ENCODE data around the gene RNF187. TPM values are rescaled to one million over a fixed set of nuclear protein-coding genes. Genes with fewer than 3 reads are reported as not detected.

The RNF187 gene
- total and polyA plus RNA-seq, 4 donors = 58.9 to 242 (median 153) TPM

- H3K27ac ChIP-seq (ENCODE audit: low read depth, low read length) = no peak overlapping the region
- no peak overlapping the region for H3K4me3 ChIP-seq (ENCODE audit: low read depth, low read length)
- H3K36me3 ChIP-seq (ENCODE audit: control insufficient read depth, insufficient read depth, low read length) = no peaks in the 10 kb centered on the region
- no peak for DNase-seq (ENCODE audit: low read depth in 4 of 6, low spot score in 6 of 6)
- no peaks in the 10 kb centered on the region for H3K4me1 ChIP-seq (ENCODE audit: control insufficient read depth, insufficient read depth, low read length)
- no peaks in the 10 kb centered on the region for H3K9me3 ChIP-seq (ENCODE audit: control insufficient read depth, insufficient read depth, low read length)
- 19% methylated on average over 2 of the region's 4 CpGs for WGBS (ENCODE audit: insufficient coverage)
- H3K27me3 ChIP-seq (ENCODE audit: control insufficient read depth, insufficient read depth, low read length) = peaks cover 2% of the 10 kb centered on the region
Observed at GRCh38 chr1:228478326-228478725, 8.9 kb upstream of the RNF187 start.

DNA sequence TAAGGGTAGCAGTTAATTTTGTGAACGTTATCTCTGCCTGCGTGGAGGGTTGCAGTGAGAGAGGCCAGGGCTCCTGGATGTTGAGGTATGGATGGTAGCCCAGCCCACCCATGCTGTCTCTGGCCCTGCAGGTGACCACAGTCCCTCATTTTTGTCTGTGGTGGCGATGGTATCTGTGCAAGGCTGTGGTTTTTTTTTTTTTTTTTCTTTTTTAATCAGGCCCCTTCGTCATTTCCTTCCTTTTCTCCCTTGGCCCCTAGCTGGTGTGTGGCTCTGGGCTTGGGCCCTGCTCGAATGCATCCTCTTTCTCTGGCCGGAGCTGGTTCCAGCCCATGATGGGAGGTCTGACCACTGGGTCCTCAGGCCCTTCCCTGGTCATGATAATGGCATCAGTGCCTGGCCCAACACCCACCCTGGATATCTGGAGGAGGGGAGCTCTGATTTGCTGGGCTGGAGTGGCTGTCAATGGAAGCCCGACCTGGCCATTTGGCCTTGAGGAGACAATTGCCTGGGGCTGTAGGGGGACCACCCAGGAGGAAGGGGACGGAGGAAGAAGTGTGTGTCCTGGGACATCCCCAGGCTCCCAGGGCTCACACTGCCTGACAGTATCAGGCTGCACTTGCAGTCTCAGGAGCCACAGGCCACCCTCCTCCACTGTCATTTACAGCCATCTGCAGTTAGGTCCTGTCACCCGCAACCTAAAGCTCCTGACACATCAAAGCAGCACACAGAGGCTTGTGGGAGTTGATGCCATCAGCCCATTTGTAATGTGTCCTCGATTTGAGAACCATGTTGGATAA lies 8.1 kb upstream of the RNF187 start:
- Histone ChIP-seq H3K4me1 (ENCODE audit: control insufficient read depth, insufficient read depth, low read length) (no peaks in the 10 kb centered on the region), H3K27ac (ENCODE audit: low read depth, low read length) (no peak overlapping the region), H3K27me3 (ENCODE audit: control insufficient read depth, insufficient read depth, low read length) (peaks cover 2% of the 10 kb centered on the region), H3K36me3 (ENCODE audit: control insufficient read depth, insufficient read depth, low read length) (no peaks in the 10 kb centered on the region), H3K9me3 (ENCODE audit: control insufficient read depth, insufficient read depth, low read length) (no peaks in the 10 kb centered on the region), H3K4me3 (ENCODE audit: low read depth, low read length) (no peak overlapping the region)
- no peak for DNase-seq (ENCODE audit: low read depth in 4 of 6, low spot score in 6 of 6)
- WGBS (ENCODE audit: insufficient coverage) = 56% methylated on average over 6 of the region's 10 CpGs

- H3K4me3 ChIP-seq (ENCODE audit: low read depth, low read length) = no peak overlapping the region
- no peak overlapping the region for H3K27ac ChIP-seq (ENCODE audit: low read depth, low read length)
- H3K9me3 ChIP-seq (ENCODE audit: control insufficient read depth, insufficient read depth, low read length) = no peaks in the 10 kb centered on the region
- peaks cover 2% of the 10 kb centered on the region for H3K27me3 ChIP-seq (ENCODE audit: control insufficient read depth, insufficient read depth, low read length)
- H3K36me3 ChIP-seq (ENCODE audit: control insufficient read depth, insufficient read depth, low read length) = peaks cover under 1% of the 10 kb centered on the region
- no CpG with 5 or more reads among the region's 1 CpG for WGBS (ENCODE audit: insufficient coverage)
- no peak for DNase-seq (ENCODE audit: low read depth in 4 of 6, low spot score in 6 of 6)
- peaks cover 24% of the 10 kb centered on the region for H3K4me1 ChIP-seq (ENCODE audit: control insufficient read depth, insufficient read depth, low read length)
Observed at GRCh38 chr1:228483789-228484188, 3.4 kb upstream of the RNF187 start.

DNA sequence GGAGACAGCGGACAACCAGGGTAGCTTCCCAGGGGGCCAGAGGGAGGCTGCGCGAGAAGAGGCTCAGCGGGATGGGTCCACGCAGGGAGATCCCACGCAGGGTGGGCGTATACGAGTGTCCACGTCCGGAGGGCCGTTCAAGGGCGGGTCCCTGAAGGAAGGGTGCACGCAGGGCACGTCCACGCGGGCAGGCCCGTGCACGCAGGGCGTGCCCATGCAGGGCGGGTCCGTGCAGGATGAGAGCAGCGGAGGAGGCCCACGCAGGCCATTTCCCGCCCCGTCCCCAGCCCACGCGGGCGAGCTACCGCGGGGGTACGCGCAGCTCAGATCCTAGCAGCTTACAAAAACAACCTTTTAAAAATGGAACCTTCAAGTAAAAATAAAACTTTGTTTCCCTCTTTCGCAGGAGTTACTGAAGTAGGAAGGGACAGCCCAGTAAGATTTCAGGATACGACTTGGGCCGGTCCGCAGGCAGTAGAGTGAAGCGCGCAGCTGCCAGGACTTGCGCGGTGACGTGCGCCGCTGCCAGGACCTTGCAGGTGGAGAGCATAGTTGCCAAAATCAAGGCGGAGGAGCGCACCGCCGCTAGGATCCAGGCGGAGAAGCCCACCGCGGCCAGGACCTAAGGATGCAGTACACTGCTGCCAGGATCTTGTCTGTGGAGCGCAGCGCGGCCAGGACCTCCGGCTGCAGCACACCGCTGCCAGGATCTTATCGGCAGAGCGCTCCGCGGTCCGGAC lies 416 bp upstream of the RNF187 start:
- Histone ChIP-seq H3K27me3 (ENCODE audit: control insufficient read depth, insufficient read depth, low read length) (no peaks in the 10 kb centered on the region), H3K4me3 (ENCODE audit: low read depth, low read length) (peak overlapping the region; percentile 77), H3K36me3 (ENCODE audit: control insufficient read depth, insufficient read depth, low read length) (peaks cover 28% of the 10 kb centered on the region), H3K9me3 (ENCODE audit: control insufficient read depth, insufficient read depth, low read length) (no peaks in the 10 kb centered on the region), H3K27ac (ENCODE audit: low read depth, low read length) (peak overlapping the region; percentile 99), H3K4me1 (ENCODE audit: control insufficient read depth, insufficient read depth, low read length) (peaks cover 35% of the 10 kb centered on the region)
- DNase-seq (ENCODE audit: low read depth in 4 of 6, low spot score in 6 of 6) = peak; percentile 72 to 96 (median 88)
- under 1% methylated on average over 56 of the region's 60 CpGs for WGBS (ENCODE audit: insufficient coverage)

GRCh38 chr1:228488125-228488817 lies 1.1 kb downstream of the RNF187 start:
- peaks cover 35% of the 10 kb centered on the region for H3K4me1 ChIP-seq (ENCODE audit: control insufficient read depth, insufficient read depth, low read length)
- DNase-seq (ENCODE audit: low read depth in 4 of 6, low spot score in 6 of 6) = peak in 1 of 6 donors; percentile 17
- H3K27me3 ChIP-seq (ENCODE audit: control insufficient read depth, insufficient read depth, low read length) = no peaks in the 10 kb centered on the region
- no peak overlapping the region for H3K27ac ChIP-seq (ENCODE audit: low read depth, low read length)
- WGBS (ENCODE audit: insufficient coverage) = 33% methylated on average over 17 of the region's 18 CpGs
- H3K9me3 ChIP-seq (ENCODE audit: control insufficient read depth, insufficient read depth, low read length) = no peaks in the 10 kb centered on the region
- H3K36me3 ChIP-seq (ENCODE audit: control insufficient read depth, insufficient read depth, low read length) = peaks cover 41% of the 10 kb centered on the region
- H3K4me3 ChIP-seq (ENCODE audit: low read depth, low read length) = peak overlapping the region; percentile 34

DNA sequence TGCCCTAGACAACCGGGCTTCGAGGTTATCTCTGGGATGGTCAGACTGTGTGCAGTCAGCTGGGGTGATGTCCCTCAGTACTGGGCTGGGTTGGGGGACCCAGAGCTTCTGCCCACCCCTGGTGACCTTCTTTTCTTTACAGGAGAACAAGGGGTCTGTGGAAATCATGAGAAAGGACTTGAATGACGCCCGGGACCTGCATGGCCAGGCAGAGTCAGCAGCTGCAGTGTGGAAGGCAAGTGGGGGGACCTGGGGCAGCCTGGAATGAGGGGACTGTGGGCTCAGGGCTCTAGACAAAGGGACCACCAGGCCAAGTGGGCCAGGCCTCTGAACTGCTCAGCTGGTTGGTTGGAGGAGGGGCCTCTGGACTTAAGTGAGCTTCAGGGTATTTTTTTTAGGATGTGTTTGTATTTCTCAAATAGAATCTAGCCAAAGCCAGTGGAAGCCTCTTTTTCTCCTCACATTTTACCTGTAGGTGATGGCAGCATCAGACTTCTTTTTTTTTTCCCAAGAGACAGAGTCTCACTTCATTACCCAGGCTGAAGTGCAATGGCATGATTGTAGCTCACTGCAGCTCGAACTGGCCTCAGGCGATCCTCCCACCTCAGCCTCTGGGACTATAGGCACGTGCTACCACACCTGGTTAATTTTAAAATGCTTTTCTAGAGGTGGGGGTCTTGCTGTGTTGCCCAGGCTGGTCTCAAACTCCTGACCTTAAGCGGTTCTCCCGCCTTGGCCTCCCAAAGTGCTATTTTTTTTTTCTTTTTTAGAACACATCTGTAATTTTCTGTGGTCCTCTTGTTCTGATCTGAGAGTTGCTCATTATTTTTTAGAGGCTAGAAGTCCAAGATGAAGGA lies 1.9 kb downstream of the RNF187 start:
- Histone ChIP-seq H3K9me3 (ENCODE audit: control insufficient read depth, insufficient read depth, low read length) (no peaks in the 10 kb centered on the region), H3K36me3 (ENCODE audit: control insufficient read depth, insufficient read depth, low read length) (peaks cover 48% of the 10 kb centered on the region), H3K4me3 (ENCODE audit: low read depth, low read length) (peak overlapping the region; percentile 34), H3K4me1 (ENCODE audit: control insufficient read depth, insufficient read depth, low read length) (peaks cover 35% of the 10 kb centered on the region), H3K27ac (ENCODE audit: low read depth, low read length) (no peak overlapping the region), H3K27me3 (ENCODE audit: control insufficient read depth, insufficient read depth, low read length) (no peaks in the 10 kb centered on the region)
- WGBS (ENCODE audit: insufficient coverage) = 85% methylated on average over 4 of the region's 9 CpGs
- no peak for DNase-seq (ENCODE audit: low read depth in 4 of 6, low spot score in 6 of 6)

GRCh38 chr1:228490120-228491078 lies 3.2 kb downstream of the RNF187 start:
- no peak overlapping the region for H3K4me3 ChIP-seq (ENCODE audit: low read depth, low read length)
- peaks cover 35% of the 10 kb centered on the region for H3K4me1 ChIP-seq (ENCODE audit: control insufficient read depth, insufficient read depth, low read length)
- 82% methylated on average over 6 of the region's 6 CpGs for WGBS (ENCODE audit: insufficient coverage)
- peaks cover 62% of the 10 kb centered on the region for H3K36me3 ChIP-seq (ENCODE audit: control insufficient read depth, insufficient read depth, low read length)
- H3K9me3 ChIP-seq (ENCODE audit: control insufficient read depth, insufficient read depth, low read length) = no peaks in the 10 kb centered on the region
- H3K27ac ChIP-seq (ENCODE audit: low read depth, low read length) = no peak overlapping the region
- no peaks in the 10 kb centered on the region for H3K27me3 ChIP-seq (ENCODE audit: control insufficient read depth, insufficient read depth, low read length)
- no peak for DNase-seq (ENCODE audit: low read depth in 4 of 6, low spot score in 6 of 6)

- peaks cover 70% of the 10 kb centered on the region for H3K36me3 ChIP-seq (ENCODE audit: control insufficient read depth, insufficient read depth, low read length)
- 93% methylated on average over 28 of the region's 28 CpGs for whole genome bisulfite sequencing (ENCODE audit: insufficient coverage)
- DNase-seq (ENCODE audit: low read depth in 4 of 6, low spot score in 6 of 6) = no peak
Observed at GRCh38 chr1:228493141-228494043, 6.2 kb downstream of the RNF187 start.

More at GRCh38 chr1:228493141-228494043, 6.2 kb downstream of the RNF187 start:
- Histone ChIP-seq H3K4me1 (ENCODE audit: control insufficient read depth, insufficient read depth, low read length) (peaks cover 16% of the 10 kb centered on the region), H3K4me3 (ENCODE audit: low read depth, low read length) (no peak overlapping the region), H3K27ac (ENCODE audit: low read depth, low read length) (no peak overlapping the region), H3K9me3 (ENCODE audit: control insufficient read depth, insufficient read depth, low read length) (no peaks in the 10 kb centered on the region), H3K27me3 (ENCODE audit: control insufficient read depth, insufficient read depth, low read length) (no peaks in the 10 kb centered on the region)

Measured in spinal cord (tissue), 10 donors.